Mucosa of rectum (tissue), 2 donors: ENCODE measurements around the gene IL9.
"Not testable (repeated sequence)": the region's sequence is repeated elsewhere in the genome, so short reads cannot be mapped to it uniquely, and the experiment has no call there.

ENCODE experiments used
- H3K27ac ChIP-seq, 2 donors: one replicate each; pipeline ENCODE4 v1.7.0; 2013; ENCODE audit warnings: inconsistent platforms in 2 of 2, low read depth in 2 of 2, low read length in 2 of 2
- H3K27me3 ChIP-seq, 2 donors: one replicate each; pipeline ENCODE4 v1.7.0; 2013; ENCODE audit warnings: low read length in 2 of 2; ENCODE audit not compliant: control insufficient read depth in 2 of 2, insufficient read depth in 2 of 2
- H3K36me3 ChIP-seq, 2 donors: one replicate each; pipeline ENCODE4 v1.7.0; 2013; ENCODE audit warnings: low read length in 2 of 2; ENCODE audit not compliant: control insufficient read depth in 2 of 2, insufficient read depth in 2 of 2
- H3K4me1 ChIP-seq, 2 donors: one replicate each; pipeline ENCODE4 v1.7.0; 2013; ENCODE audit warnings: low read length in 2 of 2, mild to moderate bottlenecking in 1 of 2; ENCODE audit not compliant: control insufficient read depth in 2 of 2, insufficient read depth in 2 of 2
- H3K4me3 ChIP-seq, 2 donors: one replicate each; pipeline ENCODE4 v1.7.0; 2013; ENCODE audit warnings: low read length in 2 of 2
- H3K9ac ChIP-seq, 2 donors: one replicate each; pipeline ENCODE4 v1.7.0; 2013; ENCODE audit warnings: low read length in 2 of 2, low read depth in 1 of 2, mild to moderate bottlenecking in 1 of 2
- H3K9me3 ChIP-seq, 2 donors: one replicate each; pipeline ENCODE4 v1.7.0; 2013; ENCODE audit warnings: low read length in 2 of 2; ENCODE audit not compliant: control insufficient read depth in 2 of 2
- donor health status: healthy.
- donor health status: Normal muscosa, but diverticular disease.

The IL9 gene

GRCh38 chr5:135862086-135862485 is 33.6 kb downstream of the IL9 start:
- H3K27ac ChIP-seq: no peak overlapping the region
- H3K4me1 ChIP-seq: peaks cover 0 to under 1% of the 10 kb centered on the region in 2 donors
- no peak overlapping the region for H3K4me3 ChIP-seq
- H3K27me3 ChIP-seq: no peaks in the 10 kb centered on the region
- no peaks in the 10 kb centered on the region for H3K9me3 ChIP-seq
- no peaks in the 10 kb centered on the region for H3K36me3 ChIP-seq
- no peak overlapping the region for H3K9ac ChIP-seq

- H3K36me3 ChIP-seq: no peaks in the 10 kb centered on the region
- H3K27me3 ChIP-seq: no peaks in the 10 kb centered on the region
- no peaks in the 10 kb centered on the region for H3K9me3 ChIP-seq
- H3K4me1 ChIP-seq: no peaks in the 10 kb centered on the region
- H3K27ac ChIP-seq: no peak overlapping the region
- no peak overlapping the region for H3K9ac ChIP-seq
- H3K4me3 ChIP-seq: no peak overlapping the region
Observed at GRCh38 chr5:135861641-135862040, 34.0 kb downstream of the IL9 start.

GRCh38 chr5:135859641-135860040 is 36.0 kb downstream of the IL9 start:
- H3K9me3 ChIP-seq: no peaks in the 10 kb centered on the region
- no peak overlapping the region for H3K4me3 ChIP-seq
- no peaks in the 10 kb centered on the region for H3K4me1 ChIP-seq
- no peak overlapping the region for H3K27ac ChIP-seq
- no peaks in the 10 kb centered on the region for H3K36me3 ChIP-seq
- H3K27me3 ChIP-seq: no peaks in the 10 kb centered on the region
- H3K9ac ChIP-seq: no peak overlapping the region

- H3K4me1 ChIP-seq, H3K9me3 ChIP-seq, H3K36me3 ChIP-seq, H3K27me3 ChIP-seq, H3K4me3 ChIP-seq, H3K27ac ChIP-seq, H3K9ac ChIP-seq: not testable (repeated sequence)
Observed at GRCh38 chr5:135859186-135859585, 36.5 kb downstream of the IL9 start.

GRCh38 chr5:135857630-135858311 is 37.9 kb downstream of the IL9 start:
- no peaks in the 10 kb centered on the region for H3K27me3 ChIP-seq
- H3K9ac ChIP-seq: no peak overlapping the region
- H3K9me3 ChIP-seq: no peaks in the 10 kb centered on the region
- no peak overlapping the region for H3K27ac ChIP-seq
- H3K4me3 ChIP-seq: no peak overlapping the region
- no peaks in the 10 kb centered on the region for H3K36me3 ChIP-seq
- H3K4me1 ChIP-seq: no peaks in the 10 kb centered on the region

GRCh38 chr5:135851915-135852845 is 43.5 kb downstream of the IL9 start:
- Histone ChIP-seq H3K4me3 (no peak overlapping the region), H3K27me3 (no peaks in the 10 kb centered on the region), H3K4me1 (peaks cover 0 to 2% of the 10 kb centered on the region in 2 donors), H3K9me3 (no peaks in the 10 kb centered on the region), H3K36me3 (no peaks in the 10 kb centered on the region), H3K9ac (no peak overlapping the region), H3K27ac (no peak overlapping the region)

- Histone ChIP-seq H3K9ac (no peak overlapping the region), H3K27me3 (no peaks in the 10 kb centered on the region), H3K27ac (no peak overlapping the region), H3K9me3 (no peaks in the 10 kb centered on the region), H3K4me3 (no peak overlapping the region), H3K4me1 (peaks cover 0 to 2% of the 10 kb centered on the region in 2 donors), H3K36me3 (no peaks in the 10 kb centered on the region)
Observed at GRCh38 chr5:135851186-135851914, 44.3 kb downstream of the IL9 start.

GRCh38 chr5:135850671-135851070 is 45.0 kb downstream of the IL9 start:
- Histone ChIP-seq H3K9ac (no peak overlapping the region), H3K27me3 (no peaks in the 10 kb centered on the region), H3K36me3 (no peaks in the 10 kb centered on the region), H3K4me1 (peaks cover 0 to 2% of the 10 kb centered on the region in 2 donors), H3K27ac (no peak overlapping the region), H3K4me3 (no peak overlapping the region), H3K9me3 (no peaks in the 10 kb centered on the region)

- H3K27ac ChIP-seq: no peak overlapping the region
- no peaks in the 10 kb centered on the region for H3K36me3 ChIP-seq
- no peak overlapping the region for H3K4me3 ChIP-seq
- no peaks in the 10 kb centered on the region for H3K9me3 ChIP-seq
- no peak overlapping the region for H3K9ac ChIP-seq
- H3K27me3 ChIP-seq: no peaks in the 10 kb centered on the region
- H3K4me1 ChIP-seq: peaks cover 0 to 2% of the 10 kb centered on the region in 2 donors
Observed at GRCh38 chr5:135850231-135850630, 45.4 kb downstream of the IL9 start.

GRCh38 chr5:135847976-135848375 is 47.7 kb downstream of the IL9 start:
- Histone ChIP-seq H3K27me3 (no peaks in the 10 kb centered on the region), H3K9ac (no peak overlapping the region), H3K36me3 (no peaks in the 10 kb centered on the region), H3K27ac (no peak overlapping the region), H3K9me3 (no peaks in the 10 kb centered on the region), H3K4me3 (no peak overlapping the region), H3K4me1 (peaks cover 5 to 12% of the 10 kb centered on the region in 2 donors)
